IMR-90 (cell line): ENCODE data around the gene CASP9. TPM values are rescaled to one million over a fixed set of nuclear protein-coding genes. Genes with fewer than 3 reads are reported as not detected.

Source experiments
- ATAC-seq: fragments of 200-7000 bp; cut with Tn5 transposase; 2 replicates; pipeline ENCODE4 v1.9.1; 2020; ENCODE audit warnings: low read depth, mild to moderate bottlenecking, moderate library complexity
- BruUV-seq: library from RNA; stranded (reverse); fragments of 400-500 nt; replicated peaks from 2 replicates; lab custom pipeline; 2021; lab: Mats Ljungman, UMichigan
- CTCF ChIA-PET: fragments of 300-600 bp; formaldehyde crosslinking; extraction: SDS; loops from one replicate; lab custom pipeline; 2021; ENCODE audit warnings: antibody characterized with exemption; lab: Yijun Ruan, JAX
- POLR2A ChIA-PET: fragments of 300-600 bp; sonication (Branson Sonifier 250); formaldehyde crosslinking; loops from one replicate; lab custom pipeline; 2022; ENCODE audit warnings: antibody characterized with exemption; ENCODE audit not compliant: unreplicated experiment; lab: Charles Lee
- DNase-seq: peaks from one replicate; pipeline ENCODE4 v3.0.0; 2013
- H2AFZ ChIP-seq: replicated peaks from 2 replicates; pipeline ENCODE3; 2013; ENCODE audit warnings: low read length, mild to moderate bottlenecking; ENCODE audit not compliant: poor library complexity
- H2AK5ac ChIP-seq: 2 replicates; pipeline ENCODE4 v1.6.1; 2013; ENCODE audit warnings: low read depth, low read length, inconsistent platforms
- H2AK9ac ChIP-seq: replicated peaks from 2 replicates; pipeline ENCODE3; 2013; ENCODE audit warnings: mild to moderate bottlenecking, low read depth, low read length, moderate library complexity; ENCODE audit not compliant: poor library complexity
- H2BK120ac ChIP-seq: 2 replicates; pipeline ENCODE4 v1.6.1; 2013; ENCODE audit warnings: low read depth, low read length, inconsistent platforms
- H2BK15ac ChIP-seq: 3 replicates; pipeline ENCODE4 v1.6.1; 2013; ENCODE audit warnings: low read depth, low read length, inconsistent platforms
- H2BK20ac ChIP-seq: 2 replicates; pipeline ENCODE4 v1.6.1; 2013; ENCODE audit warnings: low read depth, mild to moderate bottlenecking, inconsistent platforms, low read length, moderate library complexity
- H2BK5ac ChIP-seq: 2 replicates; pipeline ENCODE4 v1.6.1; 2013; ENCODE audit warnings: mild to moderate bottlenecking, low read depth, low read length, inconsistent platforms; ENCODE audit not compliant: poor library complexity, severe bottlenecking
- H3K14ac ChIP-seq: replicated peaks from 2 replicates; pipeline ENCODE4 v1.6.1; 2013; ENCODE audit warnings: low read depth, low read length, inconsistent platforms
- H3K18ac ChIP-seq: 2 replicates; pipeline ENCODE4 v1.6.1; 2013; ENCODE audit warnings: low read depth, low read length, control low read depth
- H3K23ac ChIP-seq: 2 replicates; pipeline ENCODE4 v1.6.1; 2013; ENCODE audit warnings: low read depth, low read length, inconsistent platforms
- H3K27ac ChIP-seq: 2 replicates; pipeline ENCODE4 v1.5.1; 2013; ENCODE audit warnings: mild to moderate bottlenecking, control low read depth, low read length; ENCODE audit not compliant: insufficient read depth
- H3K27me3 ChIP-seq: 2 replicates; pipeline ENCODE4 v1.6.1; 2013; ENCODE audit warnings: low read length; ENCODE audit not compliant: control insufficient read depth, insufficient read depth
- H3K36me3 ChIP-seq: 2 replicates; pipeline ENCODE4 v1.6.1; 2013; ENCODE audit warnings: low read length, mixed read lengths; ENCODE audit not compliant: control insufficient read depth, insufficient read depth
- H3K4ac ChIP-seq: 2 replicates; pipeline ENCODE4 v1.6.1; 2013; ENCODE audit warnings: low read depth, low read length, inconsistent platforms
- H3K4me1 ChIP-seq: 2 replicates; pipeline ENCODE4 v1.6.1; 2013; ENCODE audit warnings: low read length, mixed read lengths; ENCODE audit not compliant: control insufficient read depth, insufficient read depth
- H3K4me2 ChIP-seq: 2 replicates; pipeline ENCODE4 v1.6.1; 2013; ENCODE audit warnings: low read depth, mild to moderate bottlenecking, control low read depth, low read length, moderate library complexity
- H3K4me3 ChIP-seq: 2 replicates; pipeline ENCODE4 v1.5.1; 2013; ENCODE audit warnings: low read depth, mild to moderate bottlenecking, control low read depth, low read length, moderate library complexity; ENCODE audit not compliant: insufficient read depth
- H3K56ac ChIP-seq: 2 replicates; pipeline ENCODE4 v1.6.1; 2013; ENCODE audit warnings: low read length, inconsistent platforms; ENCODE audit not compliant: insufficient read depth; ENCODE audit errors: extremely low read depth
- H3K79me1 ChIP-seq, 2 experiments: 2 replicates each; pipeline ENCODE4 v1.6.1; 2013; ENCODE audit warnings: low read length in 2 of 2, inconsistent platforms in 1 of 2, low read depth in 1 of 2
- H3K9ac ChIP-seq: 2 replicates; pipeline ENCODE4 v1.6.1; 2013; ENCODE audit warnings: low read depth, low read length, control low read depth
- H3K9me1 ChIP-seq: 2 replicates; pipeline ENCODE4 v1.6.1; 2013; ENCODE audit warnings: low read length, inconsistent platforms; ENCODE audit not compliant: insufficient read depth
- H3K9me3 ChIP-seq: 2 replicates; pipeline ENCODE4 v1.6.1; 2013; ENCODE audit warnings: low read length; ENCODE audit not compliant: control insufficient read depth, insufficient read depth
- H4K20me1 ChIP-seq: 2 replicates; pipeline ENCODE4 v1.6.1; 2013; ENCODE audit warnings: low read length, inconsistent platforms; ENCODE audit not compliant: insufficient read depth
- H4K5ac ChIP-seq: 2 replicates; pipeline ENCODE4 v1.6.1; 2013; ENCODE audit warnings: mild to moderate bottlenecking, low read depth, low read length, control low read depth
- H4K8ac ChIP-seq, 2 experiments: 2 replicates each; pipeline ENCODE4 v1.6.1; 2013; ENCODE audit warnings: low read depth in 2 of 2, low read length in 2 of 2, control low read depth in 1 of 2, inconsistent platforms in 1 of 2
- H4K91ac ChIP-seq: 2 replicates; pipeline ENCODE4 v1.6.1; 2013; ENCODE audit warnings: low read depth, low read length, inconsistent platforms; ENCODE audit not compliant: insufficient read depth
- CEBPB ChIP-seq: IDR thresholded peaks from 2 replicates; pipeline ENCODE4 v1.6.1; 2012; ENCODE audit warnings: low read depth, low read length, improper control_type of control experiment
- CHD1 ChIP-seq: IDR thresholded peaks from 2 replicates; pipeline ENCODE4 v1.6.1; 2012; ENCODE audit warnings: low read depth, low read length, improper control_type of control experiment
- FOS ChIP-seq: fragments of 150-350 bp; IDR thresholded peaks from 2 replicates; pipeline ENCODE4 v1.6.1; 2016; ENCODE audit warnings: low read depth, low read length
- MAFK ChIP-seq: IDR thresholded peaks from 2 replicates; pipeline ENCODE4 v1.6.1; 2012; ENCODE audit warnings: low read depth, low read length, improper control_type of control experiment
- MAZ ChIP-seq: IDR thresholded peaks from 2 replicates; pipeline ENCODE4 v1.6.1; 2012; ENCODE audit warnings: low read depth, mild to moderate bottlenecking, low read length, improper control_type of control experiment, moderate library complexity, borderline replicate concordance
- NFE2L2 ChIP-seq: fragments of 150-350 bp; IDR thresholded peaks from 2 replicates; pipeline ENCODE4 v1.6.1; 2016; ENCODE audit warnings: low read depth, mild to moderate bottlenecking, low read length
- POLR2A ChIP-seq: IDR thresholded peaks from 2 replicates; pipeline ENCODE4 v1.6.1; 2012; ENCODE audit warnings: mild to moderate bottlenecking, low read depth, low read length
- RAD21 ChIP-seq: IDR thresholded peaks from 2 replicates; pipeline ENCODE4 v1.6.1; 2012; ENCODE audit warnings: low read length, improper control_type of control experiment
- RFX5 ChIP-seq: IDR thresholded peaks from 2 replicates; pipeline ENCODE4 v1.8.0; 2012; ENCODE audit warnings: low read depth, mild to moderate bottlenecking, low read length, moderate library complexity
- SMC3 ChIP-seq: fragments of 150-350 bp; IDR thresholded peaks from 2 replicates; pipeline ENCODE4 v1.6.1; 2016; ENCODE audit warnings: low read depth, mild to moderate bottlenecking, antibody characterized with exemption, low read length, moderate library complexity
- USF2 ChIP-seq: fragments of 150-350 bp; IDR thresholded peaks from 2 replicates; pipeline ENCODE4 v1.6.1; 2017; ENCODE audit warnings: mild to moderate bottlenecking, antibody characterized with exemption, low read length, low read depth
- WGBS, 2 experiments: methylation state at CpG; one replicate each; pipeline versions ENCODE4 v1.1.5 to v1.1.7; 2013; ENCODE audit warnings: missing lambda C conversion rate in 2 of 2; ENCODE audit not compliant: insufficient read length in 1 of 2; ENCODE audit errors: extremely low coverage in 2 of 2; 5-methylcytosine and 5-hydroxymethylcytosine counted together
- dilution Hi-C: fragments of 300-500 bp; cut with HindIII; formaldehyde crosslinking; loops from one replicate; pipeline ENCODE4 v1.14.3; 2018; ENCODE audit warnings: low sequenced_read_pairs; ENCODE audit not compliant: unreplicated experiment
- in situ Hi-C: fragments of 300-500 bp; cut with MboI; formaldehyde crosslinking; loops from 3 replicates; pipeline ENCODE4 v1.14.3; 2019; ENCODE audit warnings: low sequenced_read_pairs, inconsistent platforms, mixed read lengths
- intact Hi-C: fragments of 100-400 bp; cut with micrococcal nuclease; formaldehyde crosslinking; loops from 2 replicates; pipeline ENCODE4 v1.10.0; 2022
- polyA plus RNA-seq, 3 experiments: library from polyadenylated mRNA; depleted of rRNA; stranded (reverse); fragments of >200 nt; gene quantifications; 2 replicates each; pipeline ENCODE4 v1.2.3, GENCODE V29; 2012; ENCODE audit warnings: low replicate concordance in 1 of 3
- total RNA-seq: library from RNA; depleted of rRNA; stranded (reverse); fragments of >200 nt; gene quantifications from 2 replicates; pipeline ENCODE4 v1.2.3, GENCODE V29; 2012
- TF ChIP-seq, protein P1 (sequence below): conservative IDR thresholded peaks from 2 replicates; pipeline ENCODE4 v1.5.1; 2012; ENCODE audit warnings: mild to moderate bottlenecking, low read depth, low read length, improper control_type of control experiment

Gene CASP9
- total and polyA plus RNA-seq, 2 of the 4 experiments (the other 2 are of a cell fraction): 7.0 to 8.3 TPM

- dilution Hi-C loops: no loop called here
Observed at GRCh38 chr1:15483971-15484370, 40.0 kb downstream of the CASP9 start.

More at GRCh38 chr1:15483971-15484370, 40.0 kb downstream of the CASP9 start:
- BruUV-seq: no TSS peak
- Histone ChIP-seq H3K4me3 (no peak overlapping the region), H2AK5ac (no peak overlapping the region), H3K9me3 (no peaks in the 10 kb centered on the region), H3K9me1 (no peaks in the 10 kb centered on the region), H3K27me3 (no peaks in the 10 kb centered on the region), H3K4ac (no peak overlapping the region), H4K8ac (no peak overlapping the region), H4K91ac (no peak overlapping the region), H3K4me1 (no peaks in the 10 kb centered on the region), H2BK15ac (no peak overlapping the region), H3K9ac (no peak overlapping the region), H3K79me1 (no peaks in the 10 kb centered on the region), H2AFZ (no peak overlapping the region), H2AK9ac (no peak overlapping the region), H3K18ac (no peak overlapping the region), H3K23ac (no peak overlapping the region), H3K36me3 (no peaks in the 10 kb centered on the region), H3K4me2 (no peak overlapping the region), H2BK5ac (no peak overlapping the region), H3K27ac (no peak overlapping the region), H4K20me1 (no peaks in the 10 kb centered on the region), H4K5ac (no peak overlapping the region), H2BK120ac (no peak overlapping the region), H3K56ac (no peak overlapping the region), H2BK20ac (no peak overlapping the region), H3K14ac (no peak overlapping the region)
- DNase-seq (no peak), ATAC-seq (no peak)
- ChIA-PET CTCF (no interaction called here), POLR2A (no interaction called here)
- no peak for TF ChIP-seq RFX5
- no peak for TF ChIP-seq USF2
- TF ChIP-seq MAFK: no peak
- TF ChIP-seq, protein P1, sequence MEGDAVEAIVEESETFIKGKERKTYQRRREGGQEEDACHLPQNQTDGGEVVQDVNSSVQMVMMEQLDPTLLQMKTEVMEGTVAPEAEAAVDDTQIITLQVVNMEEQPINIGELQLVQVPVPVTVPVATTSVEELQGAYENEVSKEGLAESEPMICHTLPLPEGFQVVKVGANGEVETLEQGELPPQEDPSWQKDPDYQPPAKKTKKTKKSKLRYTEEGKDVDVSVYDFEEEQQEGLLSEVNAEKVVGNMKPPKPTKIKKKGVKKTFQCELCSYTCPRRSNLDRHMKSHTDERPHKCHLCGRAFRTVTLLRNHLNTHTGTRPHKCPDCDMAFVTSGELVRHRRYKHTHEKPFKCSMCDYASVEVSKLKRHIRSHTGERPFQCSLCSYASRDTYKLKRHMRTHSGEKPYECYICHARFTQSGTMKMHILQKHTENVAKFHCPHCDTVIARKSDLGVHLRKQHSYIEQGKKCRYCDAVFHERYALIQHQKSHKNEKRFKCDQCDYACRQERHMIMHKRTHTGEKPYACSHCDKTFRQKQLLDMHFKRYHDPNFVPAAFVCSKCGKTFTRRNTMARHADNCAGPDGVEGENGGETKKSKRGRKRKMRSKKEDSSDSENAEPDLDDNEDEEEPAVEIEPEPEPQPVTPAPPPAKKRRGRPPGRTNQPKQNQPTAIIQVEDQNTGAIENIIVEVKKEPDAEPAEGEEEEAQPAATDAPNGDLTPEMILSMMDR: no peak
- TF ChIP-seq SMC3: no peak
- no peak for TF ChIP-seq CEBPB
- TF ChIP-seq CHD1: no peak
- TF ChIP-seq POLR2A: no peak
- TF ChIP-seq RAD21: no peak
- no peak for TF ChIP-seq NFE2L2
- no peak for TF ChIP-seq MAZ
- TF ChIP-seq FOS: no peak
- in situ Hi-C loops (no loop called here), intact Hi-C loops (no loop called here)
- no CpG with 5 or more reads among the region's 2 CpGs for WGBS, 2 experiments
